Neural progenitor cell (in vitro differentiated cells): Measurements from ENCODE around the gene HS3ST3A1. TPM values are rescaled to one million over a fixed set of nuclear protein-coding genes. Genes with fewer than 3 reads are reported as not detected.

Experiments used
- DNase-seq: peaks from one replicate; pipeline ENCODE4 v3.0.0-alpha.2; 2016; ENCODE audit warnings: low spot score
- H2AFZ ChIP-seq: fragments of 200-600 bp; sonication (generic); replicated peaks from 2 replicates; pipeline ENCODE4 v1.6.1; 2016; ENCODE audit warnings: antibody characterized with exemption
- H3F3A ChIP-seq: fragments of 200-600 bp; sonication (generic); 2 replicates; pipeline ENCODE4 v1.6.1; 2016; ENCODE audit warnings: antibody characterized with exemption, low read depth
- H3K27ac ChIP-seq: fragments of 200-600 bp; sonication (generic); 2 replicates; pipeline ENCODE4 v1.5.1; 2016; ENCODE audit warnings: mild to moderate bottlenecking
- H3K27me3 ChIP-seq: fragments of 200-600 bp; sonication (generic); 2 replicates; pipeline ENCODE4 v1.6.1; 2016; ENCODE audit warnings: mild to moderate bottlenecking, moderate library complexity
- H3K36me3 ChIP-seq: fragments of 200-600 bp; sonication (generic); 2 replicates; pipeline ENCODE4 v1.5.1; 2016
- H3K4me1 ChIP-seq: fragments of 200-600 bp; sonication (generic); 2 replicates; pipeline ENCODE4 v1.6.1; 2016; ENCODE audit warnings: mixed run types
- H3K4me2 ChIP-seq: fragments of 200-600 bp; sonication (generic); 2 replicates; pipeline ENCODE4 v1.6.1; 2016
- H3K4me3 ChIP-seq: fragments of 200-600 bp; sonication (generic); 2 replicates; pipeline ENCODE4 v1.5.1; 2016
- H3K79me2 ChIP-seq: fragments of 200-600 bp; sonication (generic); 2 replicates; pipeline ENCODE4 v1.6.1; 2016; ENCODE audit warnings: low read depth
- H3K9ac ChIP-seq: fragments of 200-600 bp; sonication (generic); 2 replicates; pipeline ENCODE4 v1.6.1; 2016
- H3K9me3 ChIP-seq: fragments of 200-600 bp; sonication (generic); 2 replicates; pipeline ENCODE4 v1.5.1; 2016; ENCODE audit warnings: low read depth
- H4K20me1 ChIP-seq: fragments of 200-600 bp; sonication (generic); 2 replicates; pipeline ENCODE4 v1.6.1; 2016; ENCODE audit warnings: low read depth
- H3K27ac Mint-ChIP-seq: 3 replicates; pipeline ENCODE4 v1.8.0; 2021; ENCODE audit warnings: mixed read lengths
- H3K27me3 Mint-ChIP-seq: 2 replicates; pipeline ENCODE4 v1.8.0; 2022; ENCODE audit warnings: low read depth, mild to moderate bottlenecking, inconsistent platforms, moderate library complexity, mixed read lengths; ENCODE audit not compliant: insufficient read depth
- H3K36me3 Mint-ChIP-seq: 3 replicates; pipeline ENCODE4 v1.8.0; 2021; ENCODE audit warnings: mixed read lengths
- H3K4me1 Mint-ChIP-seq: 3 replicates; pipeline ENCODE4 v1.8.0; 2021; ENCODE audit warnings: mixed read lengths
- H3K4me3 Mint-ChIP-seq: 3 replicates; pipeline ENCODE4 v1.8.0; 2021; ENCODE audit warnings: mild to moderate bottlenecking, moderate library complexity, mixed read lengths
- H3K9me3 Mint-ChIP-seq: 3 replicates; pipeline ENCODE4 v1.8.0; 2020; ENCODE audit warnings: mixed read lengths
- EZH2 ChIP-seq: fragments of 200-600 bp; sonication (generic); IDR thresholded peaks from 2 replicates; pipeline ENCODE4 v1.6.1; 2017; ENCODE audit warnings: antibody characterized with exemption, mild to moderate bottlenecking, moderate library complexity
- EZH2phosphoT487 ChIP-seq: fragments of 200-600 bp; sonication (generic); IDR thresholded peaks from 2 replicates; pipeline ENCODE4 v1.6.1; 2017; ENCODE audit warnings: antibody characterized with exemption
- total RNA-seq: library from RNA; depleted of rRNA; stranded (reverse); fragments of >200 nt; gene quantifications from 2 replicates; pipeline ENCODE4 v1.2.3, GENCODE V29; 2015; ENCODE audit warnings: low replicate concordance
- TF ChIP-seq, protein P1 (sequence below): fragments of 200-600 bp; sonication (generic); IDR thresholded peaks from 2 replicates; pipeline ENCODE4 v1.5.1; 2017; ENCODE audit warnings: antibody characterized with exemption, mild to moderate bottlenecking

The HS3ST3A1 gene
- total RNA-seq, 1 donor from 2014 or later: 3.0 TPM

DNA sequence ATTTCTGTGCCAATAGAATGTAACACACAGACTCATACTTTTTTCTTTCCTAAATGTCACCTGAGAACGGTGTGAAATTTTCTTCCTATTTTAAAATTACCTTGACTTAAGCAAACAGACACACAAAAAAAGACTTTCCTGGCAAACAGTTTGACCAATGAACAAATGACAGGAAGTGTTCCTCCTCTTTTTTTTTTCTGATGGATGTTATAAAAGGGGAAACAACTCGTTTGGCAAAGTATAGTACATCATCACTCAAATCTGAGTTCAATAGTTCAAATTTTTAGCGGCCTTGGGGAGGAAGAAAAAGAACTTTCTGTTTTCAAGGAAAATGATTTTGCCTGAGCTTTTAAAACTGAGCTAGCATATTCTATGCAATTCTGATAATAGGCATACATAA is 19.8 kb downstream of the HS3ST3A1 start:
- Mint-ChIP-seq H3K9me3 (peaks cover 7% of the 10 kb centered on the region), H3K4me1 (no peaks in the 10 kb centered on the region), H3K4me3 (no peak overlapping the region), H3K27ac (no peak overlapping the region), H3K36me3 (no peaks in the 10 kb centered on the region), H3K27me3 (no peaks in the 10 kb centered on the region)
- H3K9ac ChIP-seq: no peak overlapping the region
- no peaks in the 10 kb centered on the region for H3K4me1 ChIP-seq
- no peaks in the 10 kb centered on the region for H4K20me1 ChIP-seq
- H3F3A ChIP-seq: no peaks in the 10 kb centered on the region
- H3K36me3 ChIP-seq: no peaks in the 10 kb centered on the region
- no peak overlapping the region for H3K4me2 ChIP-seq
- no peak overlapping the region for H3K4me3 ChIP-seq
- no peaks in the 10 kb centered on the region for H3K79me2 ChIP-seq
- H3K9me3 ChIP-seq: no peaks in the 10 kb centered on the region
- no peaks in the 10 kb centered on the region for H3K27me3 ChIP-seq
- no peak for DNase-seq
- TF ChIP-seq EZH2 (no peak), EZH2phosphoT487 (no peak)
- TF ChIP-seq, protein P1, sequence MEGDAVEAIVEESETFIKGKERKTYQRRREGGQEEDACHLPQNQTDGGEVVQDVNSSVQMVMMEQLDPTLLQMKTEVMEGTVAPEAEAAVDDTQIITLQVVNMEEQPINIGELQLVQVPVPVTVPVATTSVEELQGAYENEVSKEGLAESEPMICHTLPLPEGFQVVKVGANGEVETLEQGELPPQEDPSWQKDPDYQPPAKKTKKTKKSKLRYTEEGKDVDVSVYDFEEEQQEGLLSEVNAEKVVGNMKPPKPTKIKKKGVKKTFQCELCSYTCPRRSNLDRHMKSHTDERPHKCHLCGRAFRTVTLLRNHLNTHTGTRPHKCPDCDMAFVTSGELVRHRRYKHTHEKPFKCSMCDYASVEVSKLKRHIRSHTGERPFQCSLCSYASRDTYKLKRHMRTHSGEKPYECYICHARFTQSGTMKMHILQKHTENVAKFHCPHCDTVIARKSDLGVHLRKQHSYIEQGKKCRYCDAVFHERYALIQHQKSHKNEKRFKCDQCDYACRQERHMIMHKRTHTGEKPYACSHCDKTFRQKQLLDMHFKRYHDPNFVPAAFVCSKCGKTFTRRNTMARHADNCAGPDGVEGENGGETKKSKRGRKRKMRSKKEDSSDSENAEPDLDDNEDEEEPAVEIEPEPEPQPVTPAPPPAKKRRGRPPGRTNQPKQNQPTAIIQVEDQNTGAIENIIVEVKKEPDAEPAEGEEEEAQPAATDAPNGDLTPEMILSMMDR: no peak
- H3K27ac ChIP-seq: no peak overlapping the region
- H2AFZ ChIP-seq: no peak overlapping the region

DNA sequence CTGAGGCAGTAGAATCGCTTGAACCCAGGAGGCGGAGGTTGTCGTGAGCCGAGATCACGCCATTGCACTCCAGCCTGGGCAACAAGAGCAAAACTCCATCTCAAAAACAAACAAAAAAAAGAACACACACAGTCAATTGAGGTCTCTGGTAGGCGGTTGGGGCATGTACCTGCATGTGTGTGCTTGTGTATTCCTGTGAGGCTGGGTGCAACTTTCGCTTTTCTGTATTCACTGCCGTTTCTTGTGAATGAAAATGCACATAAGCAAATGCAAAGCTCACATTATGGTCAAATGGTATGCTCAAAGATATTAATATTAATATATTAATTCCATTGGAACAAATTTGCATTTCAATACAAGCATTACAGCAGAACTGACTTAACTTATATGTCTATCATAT is 20.9 kb downstream of the HS3ST3A1 start:
- no peak overlapping the region for H3K27ac ChIP-seq
- H3K79me2 ChIP-seq: no peaks in the 10 kb centered on the region

GRCh38 chr17:13576661-13577526 is 24.8 kb downstream of the HS3ST3A1 start:
- no peak for DNase-seq
- H3K36me3 Mint-ChIP-seq: peaks cover 2% of the 10 kb centered on the region
- no peak overlapping the region for H3K4me3 Mint-ChIP-seq
- H3K27me3 ChIP-seq: no peaks in the 10 kb centered on the region
- no peaks in the 10 kb centered on the region for H3K9me3 ChIP-seq
- H4K20me1 ChIP-seq: no peaks in the 10 kb centered on the region
- no peak overlapping the region for H3K4me2 ChIP-seq
- H3K27ac ChIP-seq: no peak overlapping the region
- H3K9ac ChIP-seq: no peak overlapping the region
- peaks cover 14% of the 10 kb centered on the region for H3K9me3 Mint-ChIP-seq
- peaks cover 19% of the 10 kb centered on the region for H3F3A ChIP-seq
- no peak overlapping the region for H2AFZ ChIP-seq
- H3K4me1 ChIP-seq: peaks cover 21% of the 10 kb centered on the region
- peaks cover 19% of the 10 kb centered on the region for H3K4me1 Mint-ChIP-seq
- no peaks in the 10 kb centered on the region for H3K36me3 ChIP-seq
- H3K4me3 ChIP-seq: no peak overlapping the region
- peaks cover 8% of the 10 kb centered on the region for H3K27me3 Mint-ChIP-seq
- H3K79me2 ChIP-seq: no peaks in the 10 kb centered on the region
- TF ChIP-seq EZH2phosphoT487 (no peak), EZH2 (no peak)
- TF ChIP-seq, protein P1: no peak
- no peak overlapping the region for H3K27ac Mint-ChIP-seq

More for the DNA sequence above, 20.9 kb downstream of the HS3ST3A1 start:
- H3K27me3 ChIP-seq: no peaks in the 10 kb centered on the region
- peaks cover 6% of the 10 kb centered on the region for H3K4me1 Mint-ChIP-seq
- H3K27me3 Mint-ChIP-seq: no peaks in the 10 kb centered on the region
- H3K4me3 ChIP-seq: no peak overlapping the region
- H3F3A ChIP-seq: peaks cover 7% of the 10 kb centered on the region
- H3K9me3 Mint-ChIP-seq: peaks cover 12% of the 10 kb centered on the region
- H3K27ac Mint-ChIP-seq: no peak overlapping the region
- no peaks in the 10 kb centered on the region for H3K36me3 Mint-ChIP-seq
- H4K20me1 ChIP-seq: no peaks in the 10 kb centered on the region
- H3K36me3 ChIP-seq: no peaks in the 10 kb centered on the region
- TF ChIP-seq, protein P1: no peak
- no peak for TF ChIP-seq EZH2
- TF ChIP-seq EZH2phosphoT487: no peak
- no peak overlapping the region for H3K4me3 Mint-ChIP-seq
- no peak overlapping the region for H2AFZ ChIP-seq
- H3K9me3 ChIP-seq: no peaks in the 10 kb centered on the region
- no peak for DNase-seq
- H3K4me1 ChIP-seq: peaks cover 4% of the 10 kb centered on the region
- H3K9ac ChIP-seq: no peak overlapping the region
- H3K4me2 ChIP-seq: no peak overlapping the region
